GM18499 (cell line): ENCODE data around the gene ANXA2.

Source experiments
- ATAC-seq: cut with Tn5 transposase; IDR thresholded peaks from one replicate; pipeline ENCODE4 v1.9.1; 2021; ENCODE audit warnings: moderate number of reproducible peaks; ENCODE audit not compliant: insufficient read depth, unreplicated experiment

ANXA2 gene

GRCh38 chr15:60316961-60317360 is 80.8 kb downstream of the ANXA2 start:
- no peak for ATAC-seq

DNA sequence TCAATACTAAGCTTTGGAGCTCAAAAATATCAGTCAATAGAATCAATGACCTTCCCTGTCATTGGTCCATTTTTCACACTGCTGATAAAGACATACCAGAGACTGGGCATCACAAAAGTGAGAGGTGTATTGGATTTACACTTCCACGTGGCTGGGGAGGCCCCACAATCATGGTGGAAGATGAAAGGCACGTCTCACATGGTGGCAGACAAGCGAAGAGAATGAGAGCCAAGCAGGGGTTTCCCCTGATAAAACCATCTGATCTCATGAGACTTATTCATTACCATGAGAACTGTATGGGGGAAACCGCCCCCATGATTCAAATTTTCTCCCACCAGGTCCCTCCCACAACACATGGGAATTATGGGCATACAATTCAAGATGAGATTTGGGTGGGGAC is 81.9 kb downstream of the ANXA2 start:
- ATAC-seq, result no peak

GRCh38 chr15:60313906-60314305 is 83.9 kb downstream of the ANXA2 start:
- ATAC-seq, result no peak

DNA sequence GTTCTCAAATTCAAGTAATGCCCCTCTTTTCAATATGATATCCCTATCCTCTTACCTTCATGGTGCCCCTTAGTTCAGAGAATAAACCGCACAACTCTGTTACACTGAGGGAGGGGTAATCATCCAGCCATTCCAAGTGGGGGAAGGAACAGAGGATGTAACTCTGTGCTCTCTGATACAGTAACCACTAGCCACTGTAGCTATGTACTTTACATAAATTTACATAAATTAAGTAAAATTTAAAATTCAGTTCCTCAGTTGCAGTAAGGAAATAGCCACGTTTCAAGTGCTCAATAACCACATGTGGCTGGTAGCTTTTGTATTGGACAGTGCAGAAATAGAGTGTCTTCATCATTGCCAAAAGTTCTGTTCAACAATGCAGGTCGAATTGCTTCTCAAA is 90.8 kb downstream of the ANXA2 start:
- ATAC-seq, result no peak

- no peak for ATAC-seq
These were observed 96.8 kb downstream of the ANXA2 start for GRCh38 chr15:60301024-60301423.

- ATAC-seq, result no peak
These were observed 98.2 kb downstream of the ANXA2 start for GRCh38 chr15:60299452-60300047.
